Epidermal melanocyte (primary cell): ENCODE data around the gene CACNA1I.

ENCODE experiments used
- DNase-seq: peaks from one replicate; pipeline ENCODE4 v3.0.0; 2011; ENCODE audit warnings: low spot score; ENCODE audit not compliant: insufficient read length

CACNA1I gene

DNA sequence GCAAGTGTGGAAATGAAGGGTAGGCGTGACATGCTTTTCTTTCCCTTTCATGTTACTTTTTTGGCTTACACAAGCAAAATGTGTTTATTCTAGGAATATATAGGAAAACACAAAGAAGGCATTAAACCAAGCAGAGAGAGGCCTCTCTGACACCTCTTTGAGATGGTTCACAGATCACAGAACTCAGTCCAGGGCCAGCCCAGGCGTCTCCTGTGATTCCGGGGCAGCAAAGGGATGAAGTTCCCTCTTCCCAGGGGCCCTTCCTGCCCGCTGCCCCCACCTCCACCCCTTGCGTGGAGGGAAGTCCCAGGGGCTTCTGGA lies 78.0 kb downstream of the CACNA1I start:
- DNase-seq = no peak

DNA sequence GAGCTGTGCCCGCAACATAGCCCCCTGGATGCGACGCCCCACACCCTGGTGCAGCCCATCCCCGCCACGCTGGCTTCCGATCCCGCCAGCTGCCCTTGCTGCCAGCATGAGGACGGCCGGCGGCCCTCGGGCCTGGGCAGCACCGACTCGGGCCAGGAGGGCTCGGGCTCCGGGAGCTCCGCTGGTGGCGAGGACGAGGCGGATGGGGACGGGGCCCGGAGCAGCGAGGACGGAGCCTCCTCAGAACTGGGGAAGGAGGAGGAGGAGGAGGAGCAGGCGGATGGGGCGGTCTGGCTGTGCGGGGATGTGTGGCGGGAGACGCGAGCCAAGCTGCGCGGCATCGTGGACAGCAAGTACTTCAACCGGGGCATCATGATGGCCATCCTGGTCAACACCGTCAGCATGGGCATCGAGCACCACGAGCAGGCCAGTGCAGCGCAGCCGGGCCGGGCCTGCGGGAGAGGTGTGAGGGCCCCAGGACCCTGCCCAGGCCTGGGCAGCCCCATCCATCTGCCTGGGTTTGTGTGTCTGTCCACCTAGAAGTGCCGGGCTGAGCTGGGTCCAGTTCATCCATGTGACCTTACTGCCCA lies 79.0 kb downstream of the CACNA1I start:
- DNase-seq = no peak

DNA sequence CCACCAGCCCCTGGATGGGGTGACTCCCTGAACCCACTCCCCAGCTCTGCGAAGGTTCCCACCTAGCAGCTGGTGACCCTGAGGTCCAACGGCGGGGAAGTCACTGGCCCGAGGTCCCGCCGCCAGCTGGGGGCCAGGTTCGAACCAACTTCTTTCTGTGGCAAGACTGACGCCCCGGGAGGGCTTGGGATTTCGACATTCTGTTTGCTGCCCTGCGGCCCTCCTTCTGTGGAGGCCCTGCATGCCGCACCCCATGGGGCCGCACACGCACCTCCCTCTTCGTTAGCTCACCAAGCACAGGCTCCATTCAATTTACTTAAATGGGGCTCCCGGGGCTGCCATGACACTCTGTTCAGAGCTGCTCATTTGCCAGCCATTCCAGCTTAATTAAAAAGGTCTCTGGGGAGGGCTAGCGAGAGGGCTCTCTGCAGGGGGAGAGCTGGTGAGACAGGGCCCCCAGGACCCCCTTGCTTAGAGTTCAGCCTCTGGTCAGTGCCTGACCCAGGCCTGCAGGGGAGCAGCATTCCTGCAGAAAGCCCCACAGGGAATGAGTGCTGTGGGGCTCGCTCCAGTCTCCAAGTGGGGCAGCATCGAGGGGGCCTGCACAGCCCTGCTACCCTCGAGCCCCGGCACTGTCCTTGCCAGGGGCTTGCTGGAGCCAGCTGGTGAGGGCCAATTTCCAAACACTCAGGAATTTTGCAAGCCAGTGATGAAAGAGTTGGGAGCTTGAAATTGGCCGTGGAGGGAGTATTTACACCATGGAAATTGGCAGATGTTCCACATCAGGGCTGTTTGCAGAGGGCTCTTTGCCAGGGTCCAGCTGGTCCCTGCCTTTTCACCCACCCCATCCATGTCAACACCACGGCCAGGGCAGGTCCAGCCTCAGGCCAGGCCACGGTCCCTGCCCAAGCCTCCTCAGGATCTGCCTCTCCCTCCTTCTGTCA lies 80.8 kb downstream of the CACNA1I start:
- DNase-seq = no peak

DNA sequence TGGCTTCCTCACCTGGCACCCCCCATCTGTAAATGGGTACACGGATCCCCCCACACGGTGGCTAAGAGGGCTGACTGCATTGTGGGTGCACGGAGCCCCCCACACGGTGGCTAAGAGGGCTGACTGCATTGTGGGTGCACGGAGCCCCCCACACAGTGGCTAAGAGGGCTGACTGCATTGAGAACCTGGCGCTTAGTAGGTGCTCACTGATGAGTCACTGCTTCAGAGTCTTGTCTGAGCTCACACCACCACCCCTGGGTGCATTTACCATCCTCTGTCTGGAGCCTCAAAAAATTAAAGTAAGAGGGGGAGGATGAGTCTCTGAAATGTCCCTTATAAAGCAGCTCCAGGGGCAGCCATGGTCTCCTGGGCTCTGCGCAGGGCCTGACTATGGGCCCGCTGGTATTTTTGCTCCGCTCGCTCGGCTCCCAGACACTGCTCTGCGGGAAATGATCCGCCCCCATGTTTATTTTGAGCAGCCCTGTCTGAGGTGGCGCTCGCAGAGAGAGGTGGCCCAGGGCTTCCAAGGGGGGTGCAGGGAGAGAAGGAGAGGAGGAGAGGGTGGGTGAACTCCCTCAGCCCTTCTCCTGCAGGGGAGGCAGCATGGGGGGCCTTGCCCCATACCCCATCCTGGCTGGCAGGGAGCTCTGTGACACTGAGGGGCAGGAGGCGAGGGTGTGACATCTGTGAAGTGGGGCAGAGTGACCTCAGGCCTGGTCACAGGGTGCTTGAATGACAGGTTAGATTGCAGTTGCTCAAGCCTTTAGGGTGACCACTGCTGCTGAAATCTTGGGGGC lies 82.6 kb downstream of the CACNA1I start:
- DNase-seq = no peak

DNA sequence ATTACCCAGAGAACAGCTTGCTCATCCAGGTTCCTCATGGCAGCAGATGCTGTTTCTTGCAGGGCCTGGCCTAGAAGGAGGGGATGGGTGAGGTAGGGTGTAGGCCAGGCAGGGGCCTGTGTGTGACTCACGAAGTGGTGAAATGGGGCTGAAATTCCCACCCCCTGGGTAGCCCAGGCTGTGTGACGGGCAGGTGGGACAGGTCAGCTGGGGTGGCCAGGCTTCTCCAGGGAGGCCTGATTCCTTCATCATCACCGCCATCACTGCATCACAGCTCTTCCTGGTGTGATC lies 83.2 kb downstream of the CACNA1I start:
- no peak for DNase-seq

DNA sequence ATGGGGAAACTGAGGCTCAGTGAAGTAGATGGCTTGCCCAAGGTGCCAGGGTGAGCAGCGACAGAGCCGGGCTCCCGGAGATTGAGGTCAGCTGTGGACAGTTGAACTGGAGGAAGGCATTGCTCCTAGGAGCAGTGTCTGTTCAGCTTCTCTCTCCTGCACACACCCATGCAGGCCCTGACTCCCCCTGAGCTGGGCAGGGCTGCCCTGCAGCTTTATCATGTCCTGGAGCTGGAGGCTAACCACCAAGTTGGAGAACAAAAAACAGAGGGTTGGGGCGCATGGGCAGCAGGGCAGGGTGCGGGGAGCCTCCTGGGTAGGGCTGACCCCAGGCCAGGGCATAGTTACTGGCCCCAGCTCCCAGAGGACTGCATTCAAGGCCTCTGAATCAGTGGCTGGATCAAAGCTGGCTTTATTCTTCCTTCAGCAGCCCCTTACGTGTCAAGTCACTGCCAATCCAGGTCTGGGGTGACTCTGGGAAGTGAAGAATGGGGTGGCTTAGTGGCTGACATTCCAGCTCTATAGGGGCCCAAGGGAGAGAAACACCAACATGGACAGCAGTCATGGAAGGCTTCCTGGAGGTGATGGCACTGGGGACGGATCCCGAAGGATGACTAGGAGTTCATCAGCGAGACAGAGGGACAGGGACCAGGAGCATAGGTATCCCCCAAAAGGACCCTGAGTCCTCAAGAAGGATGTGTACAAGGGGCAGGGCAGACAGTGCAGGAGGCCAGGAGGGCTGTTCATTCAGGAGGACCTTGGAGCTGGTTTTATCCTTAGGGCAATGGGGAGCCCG lies 83.8 kb downstream of the CACNA1I start:
- no peak for DNase-seq

DNA sequence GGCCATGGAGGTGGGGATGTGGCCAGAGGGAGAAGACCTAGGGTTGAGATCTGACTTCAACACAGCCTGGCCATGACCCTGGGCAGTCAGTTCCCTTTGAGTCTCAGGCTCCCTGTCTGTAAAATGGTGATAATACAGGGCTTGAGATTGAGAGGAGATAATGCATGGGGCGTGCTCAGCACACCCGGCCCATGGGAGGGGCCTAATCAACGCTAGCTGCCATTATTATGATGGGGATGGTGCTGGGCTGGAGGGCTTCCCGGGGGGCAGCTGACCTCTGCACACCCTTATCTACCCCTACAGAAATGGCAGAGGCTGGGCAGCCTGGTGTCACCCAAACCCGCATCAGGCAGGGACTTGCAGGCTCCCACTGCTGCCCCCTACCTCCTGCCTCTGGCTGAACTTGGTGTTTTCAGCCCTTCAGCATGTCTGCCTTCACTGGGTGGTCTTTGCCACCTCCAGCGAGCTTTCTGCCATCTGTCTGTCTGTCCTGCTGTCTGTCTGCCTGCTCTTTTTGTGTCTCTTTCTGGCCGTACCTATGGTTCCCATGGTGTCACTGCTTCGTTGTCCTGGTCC lies 84.5 kb downstream of the CACNA1I start:
- DNase-seq = no peak

DNA sequence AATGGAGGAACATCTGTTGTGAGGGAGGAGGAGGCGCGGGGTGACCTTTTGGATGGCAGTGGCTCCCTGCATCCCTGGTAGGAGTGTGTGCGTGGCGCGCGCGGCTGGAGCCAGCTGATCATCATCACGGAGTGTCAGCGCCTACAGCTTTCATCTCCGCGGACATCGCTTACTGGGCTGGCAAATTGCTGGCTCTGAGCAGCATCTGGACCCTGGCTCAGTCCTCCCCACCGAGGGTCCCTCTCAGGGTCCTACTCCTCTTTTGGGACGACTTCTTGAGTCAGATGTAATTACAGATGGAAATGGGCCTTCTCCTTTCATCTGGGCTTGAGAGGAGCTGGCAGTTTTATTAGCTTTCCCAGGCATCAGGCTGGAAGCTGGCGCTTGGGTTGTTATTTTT lies 85.3 kb downstream of the CACNA1I start:
- DNase-seq = no peak

DNA sequence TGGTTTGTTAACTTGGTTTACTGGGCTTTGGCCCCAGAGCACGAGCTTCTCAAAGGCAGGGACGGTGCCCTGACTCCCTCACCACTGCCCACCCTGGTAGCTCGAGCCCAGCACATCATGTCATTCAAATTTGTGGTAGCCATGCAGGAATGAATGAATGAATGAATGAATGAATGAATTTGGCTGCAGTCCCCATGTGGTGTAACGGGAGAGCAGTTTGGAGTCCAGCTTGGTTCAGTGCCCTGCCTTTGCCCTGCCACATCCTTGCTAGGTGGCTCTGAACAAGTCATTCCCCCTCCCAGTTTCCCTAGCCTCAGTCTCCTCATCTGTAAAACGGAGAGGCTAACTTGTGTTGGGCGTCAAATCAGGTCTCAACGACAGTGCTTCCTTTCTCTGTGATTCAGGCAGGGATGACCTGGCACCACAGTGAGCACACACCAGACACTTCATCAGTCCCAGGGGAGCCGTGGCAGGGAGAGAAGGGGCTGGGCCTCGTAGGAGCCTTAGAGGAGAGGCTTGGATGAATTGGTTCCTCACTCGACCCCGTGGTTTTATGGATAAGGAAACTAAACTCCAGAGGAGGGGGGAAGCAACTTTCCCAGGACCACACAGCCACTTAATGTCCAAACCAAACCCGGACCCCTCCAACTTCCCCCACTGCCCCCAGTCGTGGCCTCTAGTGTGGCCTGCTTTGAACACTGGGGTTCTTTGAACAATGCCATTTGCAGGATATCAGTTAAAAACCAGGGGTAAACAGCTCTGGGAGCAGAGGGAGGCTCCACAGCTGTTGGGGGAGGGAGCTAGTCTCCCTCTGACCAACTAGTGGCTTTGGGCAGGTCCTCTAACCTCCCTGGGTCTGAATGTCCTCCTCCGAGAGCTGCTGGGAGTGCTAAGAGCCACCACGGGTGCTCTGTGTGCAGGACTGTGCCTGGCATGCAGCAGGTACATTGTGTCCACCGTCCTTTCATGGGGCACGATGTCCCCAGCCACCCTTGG lies 86.2 kb downstream of the CACNA1I start:
- no peak for DNase-seq

DNA sequence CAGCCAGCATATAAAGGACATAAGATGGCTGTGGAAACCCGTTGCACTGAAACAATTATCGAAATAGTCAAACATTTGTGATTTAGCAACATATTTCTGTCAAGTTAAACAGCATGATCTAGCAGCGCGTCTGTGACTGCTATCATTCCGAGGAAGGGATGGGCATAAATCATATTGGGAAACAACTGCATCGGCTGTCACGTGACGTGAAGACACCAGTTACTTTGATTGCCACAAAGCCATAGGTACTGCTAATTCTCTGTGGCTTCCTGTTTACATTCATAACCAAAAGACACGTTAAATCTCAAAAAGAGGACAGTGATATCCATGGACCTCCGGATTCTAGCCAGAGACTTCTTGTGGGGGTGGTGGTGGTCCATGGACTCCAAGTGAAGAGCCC lies 87.8 kb downstream of the CACNA1I start:
- DNase-seq = no peak

DNA sequence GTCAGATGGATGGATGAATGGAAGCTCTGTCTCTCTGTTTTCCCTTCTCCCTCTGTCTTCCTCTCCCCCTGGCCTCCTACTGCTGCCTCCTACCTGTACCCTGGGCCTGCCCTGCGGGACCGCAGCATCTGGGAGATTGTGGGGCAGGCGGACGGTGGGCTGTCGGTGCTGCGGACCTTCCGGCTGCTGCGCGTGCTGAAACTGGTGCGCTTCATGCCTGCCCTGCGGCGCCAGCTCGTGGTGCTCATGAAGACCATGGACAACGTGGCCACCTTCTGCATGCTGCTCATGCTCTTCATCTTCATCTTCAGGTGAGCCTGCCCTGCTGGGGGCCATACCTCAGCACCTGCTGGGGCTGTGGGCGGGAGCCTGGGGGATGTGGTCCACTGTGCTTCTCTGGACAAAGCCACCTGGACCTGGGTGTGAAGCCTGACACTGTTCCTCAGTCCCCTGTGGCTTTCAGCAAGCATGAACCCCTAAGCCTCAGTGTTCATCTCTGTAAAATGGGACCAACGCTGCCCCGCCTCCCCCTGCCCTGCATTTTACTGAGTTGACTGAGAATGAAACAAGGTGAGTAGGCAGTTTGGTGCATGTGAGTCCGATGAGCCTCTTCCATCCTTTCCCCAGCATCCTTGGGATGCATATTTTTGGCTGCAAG lies 88.4 kb downstream of the CACNA1I start:
- no peak for DNase-seq

DNA sequence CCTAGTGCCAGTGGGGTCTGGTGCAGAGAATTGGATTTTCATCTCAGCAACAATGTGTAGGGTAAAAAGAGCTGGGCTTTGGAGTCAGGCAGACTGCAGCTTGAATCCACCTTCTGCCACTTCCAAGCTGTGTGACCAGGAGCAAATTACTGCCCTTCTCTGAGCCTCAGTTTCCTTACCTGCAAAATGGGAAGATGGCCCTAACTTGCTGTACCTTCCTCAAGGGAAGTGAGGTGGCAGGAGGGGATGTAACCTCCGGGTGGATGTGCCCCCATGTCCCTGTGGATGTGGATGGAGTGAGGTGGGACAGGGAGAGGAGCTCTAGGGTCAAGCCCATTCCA lies 90.9 kb downstream of the CACNA1I start:
- no peak for DNase-seq

DNA sequence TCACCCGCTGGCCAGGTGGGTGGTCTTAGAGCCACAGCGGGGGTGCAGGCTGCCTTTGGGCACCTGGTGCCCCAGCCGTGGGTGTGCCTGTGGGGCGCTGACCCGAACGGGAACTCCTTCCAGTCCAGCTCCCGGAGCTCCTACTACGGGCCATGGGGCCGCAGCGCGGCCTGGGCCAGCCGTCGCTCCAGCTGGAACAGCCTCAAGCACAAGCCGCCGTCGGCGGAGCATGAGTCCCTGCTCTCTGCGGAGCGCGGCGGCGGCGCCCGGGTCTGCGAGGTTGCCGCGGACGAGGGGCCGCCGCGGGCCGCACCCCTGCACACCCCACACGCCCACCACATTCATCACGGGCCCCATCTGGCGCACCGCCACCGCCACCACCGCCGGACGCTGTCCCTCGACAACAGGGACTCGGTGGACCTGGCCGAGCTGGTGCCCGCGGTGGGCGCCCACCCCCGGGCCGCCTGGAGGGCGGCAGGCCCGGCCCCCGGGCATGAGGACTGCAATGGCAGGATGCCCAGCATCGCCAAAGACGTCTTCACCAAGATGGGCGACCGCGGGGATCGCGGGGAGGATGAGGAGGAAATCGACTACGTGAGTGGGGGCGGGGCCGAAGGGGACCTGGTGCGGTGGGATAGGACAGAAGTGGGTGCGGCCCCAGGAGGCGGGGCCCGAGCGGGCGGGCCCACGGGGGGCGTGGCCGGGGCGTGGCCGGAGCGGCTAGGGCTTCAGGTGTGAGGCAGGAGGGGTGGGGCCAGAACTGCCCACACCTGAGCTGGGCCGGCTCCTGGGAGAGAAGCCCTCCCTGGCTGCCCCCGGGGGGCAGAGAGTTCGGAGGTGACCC lies 91.5 kb downstream of the CACNA1I start:
- no peak for DNase-seq

DNA sequence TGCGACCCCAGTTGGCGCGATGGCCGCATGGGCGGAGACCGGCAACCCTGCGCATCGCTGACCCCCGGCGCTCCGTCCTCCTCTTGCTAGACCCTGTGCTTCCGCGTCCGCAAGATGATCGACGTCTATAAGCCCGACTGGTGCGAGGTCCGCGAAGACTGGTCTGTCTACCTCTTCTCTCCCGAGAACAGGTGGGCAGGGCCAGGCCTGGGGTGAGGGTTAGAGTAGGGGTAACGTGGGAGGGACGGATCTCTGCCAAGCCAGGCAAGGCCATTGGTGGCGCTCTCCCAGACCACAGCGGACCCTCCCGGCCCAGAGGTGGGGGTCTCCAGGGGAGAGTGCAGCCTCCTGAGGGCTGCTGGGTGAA lies 92.1 kb downstream of the CACNA1I start:
- no peak for DNase-seq

DNA sequence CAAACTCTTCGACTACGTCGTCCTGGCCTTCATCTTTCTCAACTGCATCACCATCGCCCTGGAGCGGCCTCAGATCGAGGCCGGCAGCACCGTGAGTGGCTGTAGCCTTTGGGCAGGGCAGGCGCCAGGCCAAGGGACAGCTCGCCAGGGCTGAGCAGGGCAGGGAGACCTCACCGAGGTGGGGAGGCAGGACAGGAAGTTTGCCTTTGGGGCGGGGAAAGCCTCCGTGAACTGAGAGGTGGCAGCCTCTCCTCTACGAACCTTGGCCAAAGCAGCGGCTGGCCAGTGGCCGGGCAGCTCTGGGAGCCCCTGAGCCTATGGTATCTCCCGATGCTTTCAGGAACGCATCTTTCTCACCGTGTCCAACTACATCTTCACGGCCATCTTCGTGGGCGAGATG lies 93.2 kb downstream of the CACNA1I start:
- DNase-seq = no peak

DNA sequence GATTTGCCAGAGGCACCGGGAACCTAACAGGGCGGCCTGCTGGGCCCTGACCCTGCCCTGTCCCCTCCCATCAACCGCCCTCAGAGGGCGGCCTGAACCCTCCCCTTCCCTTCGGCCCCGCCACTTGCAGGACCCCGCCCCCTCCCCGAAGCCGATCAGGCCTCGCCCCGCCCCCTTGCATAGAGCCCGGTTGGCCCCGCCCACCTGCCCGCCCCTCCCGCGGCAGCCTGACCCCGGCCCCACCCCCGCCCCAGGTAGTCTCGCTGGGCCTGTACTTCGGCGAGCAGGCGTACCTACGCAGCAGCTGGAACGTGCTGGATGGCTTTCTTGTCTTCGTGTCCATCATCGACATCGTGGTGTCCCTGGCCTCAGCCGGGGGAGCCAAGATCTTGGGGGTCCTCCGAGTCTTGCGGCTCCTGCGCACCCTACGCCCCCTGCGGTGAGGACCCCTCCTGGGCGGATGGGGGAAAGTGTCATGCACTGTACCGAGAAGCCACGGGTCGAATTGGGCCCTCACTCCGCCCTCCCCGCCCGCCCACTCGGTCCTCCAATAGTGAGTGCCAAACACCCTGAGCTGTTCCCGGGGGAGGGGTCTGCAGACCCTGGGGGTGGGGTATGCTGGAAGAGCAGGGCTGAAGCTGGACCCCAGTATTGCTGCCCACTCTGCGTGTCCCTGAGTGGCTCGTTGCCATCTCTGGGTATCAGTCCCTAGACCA lies 94.1 kb downstream of the CACNA1I start:
- no peak for DNase-seq

DNA sequence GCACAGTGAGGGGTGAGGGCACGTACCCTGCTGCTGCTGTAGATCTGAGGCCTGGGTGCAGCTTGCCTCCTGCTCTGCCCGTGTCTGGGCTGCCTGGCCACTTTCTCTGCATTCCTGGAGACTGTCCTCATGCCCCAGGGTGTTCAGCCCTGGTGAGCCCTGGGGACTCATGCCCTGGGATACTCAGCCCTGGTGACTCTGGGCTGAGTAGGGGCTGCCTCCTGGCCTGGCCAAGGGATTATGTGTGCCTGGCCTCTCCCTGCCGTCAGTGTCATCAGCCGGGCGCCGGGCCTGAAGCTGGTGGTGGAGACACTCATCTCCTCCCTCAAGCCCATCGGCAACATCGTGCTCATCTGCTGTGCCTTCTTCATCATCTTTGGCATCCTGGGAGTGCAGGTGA lies 94.7 kb downstream of the CACNA1I start:
- DNase-seq = no peak
